Calu3 (cell line): ENCODE measurements around the gene HIVEP1. TPM values are rescaled to one million over a fixed set of nuclear protein-coding genes. Genes with fewer than 3 reads are reported as not detected.

ENCODE experiments used
- BruUV-seq: library from RNA; stranded (reverse); fragments of 400-500 nt; replicated peaks from 2 replicates; lab custom pipeline; 2021; lab: Mats Ljungman, UMichigan
- CTCF ChIA-PET: fragments of 300-600 bp; sonication (Branson Sonifier 250); formaldehyde crosslinking; loops from one replicate; lab custom pipeline; 2022; ENCODE audit warnings: antibody characterized with exemption; lab: Charles Lee
- DNase-seq: peaks from one replicate; pipeline ENCODE4 v3.0.0; 2022
- H3K27ac Mint-ChIP-seq: one replicate; pipeline ENCODE4 v1.8.0; 2022; ENCODE audit warnings: mixed read lengths; ENCODE audit not compliant: unreplicated experiment
- H3K27me3 Mint-ChIP-seq: one replicate; pipeline ENCODE4 v1.8.0; 2022; ENCODE audit warnings: mixed read lengths; ENCODE audit not compliant: unreplicated experiment
- H3K36me3 Mint-ChIP-seq: one replicate; pipeline ENCODE4 v1.8.0; 2022; ENCODE audit warnings: mild to moderate bottlenecking, moderate library complexity, mixed read lengths; ENCODE audit not compliant: insufficient read depth, unreplicated experiment
- H3K4me1 Mint-ChIP-seq: one replicate; pipeline ENCODE4 v1.8.0; 2022; ENCODE audit warnings: mild to moderate bottlenecking, low read depth, mixed read lengths; ENCODE audit not compliant: unreplicated experiment
- H3K4me3 Mint-ChIP-seq: one replicate; pipeline ENCODE4 v1.8.0; 2022; ENCODE audit warnings: mild to moderate bottlenecking, low read depth, moderate library complexity, mixed read lengths; ENCODE audit not compliant: unreplicated experiment
- H3K9me3 Mint-ChIP-seq: one replicate; pipeline ENCODE4 v1.8.0; 2022; ENCODE audit warnings: low read depth, mixed read lengths; ENCODE audit not compliant: unreplicated experiment
- intact Hi-C: fragments of 100-400 bp; cut with micrococcal nuclease; formaldehyde crosslinking; loops from one replicate; pipeline ENCODE4 v1.10.0; 2022; ENCODE audit not compliant: unreplicated experiment
- total RNA-seq: library from RNA; stranded (reverse); gene quantifications from 2 replicates; pipeline ENCODE4 v1.2.3, GENCODE V29; 2022
- TF ChIP-seq, protein P1 (sequence below): fragments of 200-600 bp; IDR thresholded peaks from one replicate; pipeline ENCODE4 v1.8.0; 2022; ENCODE audit warnings: antibody characterized with exemption; ENCODE audit not compliant: unreplicated experiment

HIVEP1 gene
- total RNA-seq, 1 experiment from 2014 or later, result 16.1 TPM

DNA sequence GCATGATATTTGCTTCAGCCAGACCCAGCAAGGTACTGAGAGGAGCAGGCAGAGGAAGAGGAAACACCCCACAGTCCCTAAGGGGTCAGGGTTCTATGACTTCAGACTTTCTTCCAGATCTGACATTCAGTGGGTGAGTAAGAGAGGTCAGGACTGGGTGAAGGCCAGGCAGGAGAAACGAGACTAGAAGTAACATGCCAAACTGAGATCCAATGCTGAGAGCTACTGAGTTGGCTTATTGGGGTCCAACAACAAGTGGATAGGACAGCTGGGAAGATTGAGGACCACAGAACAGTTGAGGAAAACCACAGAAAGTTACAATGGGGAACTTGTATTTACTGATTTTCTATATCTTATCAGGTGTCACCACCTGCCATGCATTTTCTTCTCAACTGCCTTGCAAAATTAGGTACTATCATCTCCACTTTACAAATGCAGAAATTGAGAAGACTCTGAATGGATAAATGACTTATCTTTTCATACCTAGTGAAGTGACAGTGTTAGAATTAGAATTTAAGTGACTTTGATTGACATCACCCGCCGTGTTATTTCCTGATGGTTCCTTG lies 43.8 kb upstream of the HIVEP1 start:
- CTCF ChIA-PET, result no interaction called here
- no peak for DNase-seq
- no peaks in the 10 kb centered on the region for H3K27me3 Mint-ChIP-seq
- TF ChIP-seq, protein P1, sequence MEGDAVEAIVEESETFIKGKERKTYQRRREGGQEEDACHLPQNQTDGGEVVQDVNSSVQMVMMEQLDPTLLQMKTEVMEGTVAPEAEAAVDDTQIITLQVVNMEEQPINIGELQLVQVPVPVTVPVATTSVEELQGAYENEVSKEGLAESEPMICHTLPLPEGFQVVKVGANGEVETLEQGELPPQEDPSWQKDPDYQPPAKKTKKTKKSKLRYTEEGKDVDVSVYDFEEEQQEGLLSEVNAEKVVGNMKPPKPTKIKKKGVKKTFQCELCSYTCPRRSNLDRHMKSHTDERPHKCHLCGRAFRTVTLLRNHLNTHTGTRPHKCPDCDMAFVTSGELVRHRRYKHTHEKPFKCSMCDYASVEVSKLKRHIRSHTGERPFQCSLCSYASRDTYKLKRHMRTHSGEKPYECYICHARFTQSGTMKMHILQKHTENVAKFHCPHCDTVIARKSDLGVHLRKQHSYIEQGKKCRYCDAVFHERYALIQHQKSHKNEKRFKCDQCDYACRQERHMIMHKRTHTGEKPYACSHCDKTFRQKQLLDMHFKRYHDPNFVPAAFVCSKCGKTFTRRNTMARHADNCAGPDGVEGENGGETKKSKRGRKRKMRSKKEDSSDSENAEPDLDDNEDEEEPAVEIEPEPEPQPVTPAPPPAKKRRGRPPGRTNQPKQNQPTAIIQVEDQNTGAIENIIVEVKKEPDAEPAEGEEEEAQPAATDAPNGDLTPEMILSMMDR, result no peak
- H3K9me3 Mint-ChIP-seq, result peaks cover 3% of the 10 kb centered on the region
- no peak overlapping the region for H3K27ac Mint-ChIP-seq
- no peaks in the 10 kb centered on the region for H3K4me1 Mint-ChIP-seq
- H3K36me3 Mint-ChIP-seq, result no peaks in the 10 kb centered on the region
- intact Hi-C loops, result no loop called here
- no peak overlapping the region for H3K4me3 Mint-ChIP-seq
- BruUV-seq, result no TSS peak

DNA sequence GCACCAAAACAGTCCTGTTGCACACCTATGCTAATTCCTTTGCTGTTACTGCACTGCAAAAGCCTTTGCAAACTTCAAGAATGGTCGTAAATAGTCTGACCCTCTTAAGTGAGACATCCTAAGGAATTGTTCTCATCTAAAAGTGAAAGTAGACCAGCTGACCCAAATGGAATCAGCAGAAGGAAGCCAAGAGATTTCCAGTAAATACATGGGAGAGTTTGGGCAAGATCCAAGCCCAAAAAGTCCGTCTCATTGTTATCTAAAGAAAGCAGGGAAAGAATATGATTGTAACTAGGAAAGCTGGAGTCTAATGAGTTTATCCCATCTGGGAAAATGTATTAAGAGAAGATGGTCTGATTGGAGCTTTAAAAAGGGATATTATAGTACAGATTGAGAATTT lies 43.0 kb upstream of the HIVEP1 start:
- Mint-ChIP-seq H3K36me3 (no peaks in the 10 kb centered on the region), H3K9me3 (peaks cover 3% of the 10 kb centered on the region), H3K27me3 (no peaks in the 10 kb centered on the region), H3K4me1 (no peaks in the 10 kb centered on the region), H3K27ac (no peak overlapping the region), H3K4me3 (no peak overlapping the region)
- TF ChIP-seq, protein P1, result no peak
- CTCF ChIA-PET, result no interaction called here
- no TSS peak for BruUV-seq
- intact Hi-C loops, result no loop called here
- DNase-seq, result no peak

DNA sequence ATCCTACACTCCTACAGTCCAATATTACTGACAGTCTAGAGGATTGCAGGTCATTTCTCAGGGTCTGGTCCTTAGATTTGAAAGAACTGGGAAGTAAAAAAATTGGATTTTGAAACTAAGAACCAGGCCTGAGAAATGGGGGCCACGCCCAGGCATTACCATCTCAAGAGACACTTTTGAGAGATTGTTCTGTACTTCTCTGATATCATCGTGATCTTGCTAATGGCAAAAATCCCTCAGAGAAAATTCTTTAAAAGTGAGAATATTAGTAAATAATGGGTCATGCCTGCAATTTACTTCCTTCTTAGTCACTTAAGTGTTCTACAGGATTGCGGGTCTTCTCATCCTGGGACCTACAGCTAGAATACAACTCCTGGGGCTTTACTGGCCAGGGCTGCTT lies 42.0 kb upstream of the HIVEP1 start:
- no peaks in the 10 kb centered on the region for H3K4me1 Mint-ChIP-seq
- no TSS peak for BruUV-seq
- H3K27ac Mint-ChIP-seq, result no peak overlapping the region
- no peak overlapping the region for H3K4me3 Mint-ChIP-seq
- CTCF ChIA-PET, result no interaction called here
- intact Hi-C loops, result no loop called here
- TF ChIP-seq, protein P1, result no peak
- no peaks in the 10 kb centered on the region for H3K36me3 Mint-ChIP-seq
- no peak for DNase-seq
- H3K27me3 Mint-ChIP-seq, result no peaks in the 10 kb centered on the region
- H3K9me3 Mint-ChIP-seq, result peaks cover 2% of the 10 kb centered on the region

DNA sequence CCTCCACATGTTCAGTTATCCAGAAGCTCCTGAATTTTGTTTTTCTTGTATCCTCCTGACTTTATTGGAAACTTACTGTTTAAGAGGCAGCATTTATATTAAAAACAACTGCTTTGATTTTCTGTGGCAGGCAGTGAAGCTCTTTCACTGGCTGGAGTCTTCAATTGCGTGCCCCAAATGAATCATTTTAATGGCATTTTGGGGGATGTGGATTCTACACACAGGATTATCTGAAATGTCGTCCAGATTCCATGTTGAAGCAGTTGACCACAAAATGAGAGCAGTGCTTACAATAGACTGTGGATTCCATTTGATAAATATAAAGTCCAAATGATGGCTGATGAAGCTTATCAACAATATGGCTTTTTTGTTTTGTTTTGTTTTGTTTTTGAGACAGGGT lies 41.0 kb upstream of the HIVEP1 start:
- BruUV-seq, result no TSS peak
- Mint-ChIP-seq H3K9me3 (no peaks in the 10 kb centered on the region), H3K27ac (no peak overlapping the region), H3K36me3 (no peaks in the 10 kb centered on the region), H3K4me3 (no peak overlapping the region), H3K4me1 (no peaks in the 10 kb centered on the region), H3K27me3 (no peaks in the 10 kb centered on the region)
- CTCF ChIA-PET, result no interaction called here
- TF ChIP-seq, protein P1, result no peak
- intact Hi-C loops, result no loop called here
- DNase-seq, result no peak
